ENCODE results near the gene C1GALT1C1. TPM values are rescaled to one million over a fixed set of nuclear protein-coding genes. Genes with fewer than 3 reads are reported as not detected.
"Not testable (repeated sequence)": the region's sequence is repeated elsewhere in the genome, so short reads cannot be mapped to it uniquely, and the experiment has no call there.

The C1GALT1C1 gene
- total RNA-seq, 1 donor from 2014 or later, result 12.7 TPM

DNA sequence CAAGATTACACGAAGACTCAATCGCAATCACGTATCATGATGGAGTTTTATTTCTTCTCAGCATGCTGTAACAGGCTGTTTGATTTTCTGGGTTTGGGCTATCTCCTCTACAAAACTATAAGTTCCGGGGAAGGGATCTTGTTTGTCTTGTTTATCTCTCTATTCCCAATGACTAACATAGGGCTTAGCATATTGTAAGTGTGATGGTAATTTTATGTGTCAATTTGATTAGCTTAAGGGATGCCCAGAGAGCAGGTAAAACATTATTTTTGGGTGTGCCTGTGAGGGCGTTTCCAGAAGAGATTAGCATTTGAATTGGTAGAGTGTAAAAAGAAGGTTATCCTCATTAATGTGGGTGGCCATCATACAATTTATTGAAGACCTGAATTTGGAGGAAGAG is 32.8 kb upstream of the C1GALT1C1 start:
- Histone ChIP-seq H3K36me3 (ENCODE audit: insufficient read depth, low read length) (no peaks in the 10 kb centered on the region), H3K9ac (ENCODE audit: low read length) (no peak overlapping the region), H3K9me3 (ENCODE audit: insufficient read depth, low read depth, low read length) (no peaks in the 10 kb centered on the region), H2AFZ (ENCODE audit: low read depth, low read length) (no peak overlapping the region), H3K27me3 (ENCODE audit: insufficient read depth, low read length) (no peaks in the 10 kb centered on the region), H4K20me1 (ENCODE audit: insufficient read depth, low read length) (no peaks in the 10 kb centered on the region), H3K4me1 (ENCODE audit: insufficient read depth, low read length) (no peaks in the 10 kb centered on the region), H3K4me3 (ENCODE audit: insufficient read depth, low read depth, low read length) (no peak overlapping the region), H3K79me2 (ENCODE audit: insufficient read depth, low read length) (no peaks in the 10 kb centered on the region), H3K4me2 (ENCODE audit: low read length) (no peak overlapping the region), H3K27ac (ENCODE audit: low read depth, low read length) (no peak overlapping the region)
- Mint-ChIP-seq H3K27ac (ENCODE audit: unreplicated experiment) (no peak overlapping the region), H3K4me1 (ENCODE audit: low read depth, unreplicated experiment) (no peaks in the 10 kb centered on the region), H3K9me3 (ENCODE audit: unreplicated experiment) (no peaks in the 10 kb centered on the region), H3K4me3 (ENCODE audit: unreplicated experiment) (no peak overlapping the region), H3K36me3 (ENCODE audit: low read depth, unreplicated experiment) (no peaks in the 10 kb centered on the region), H3K27me3 (ENCODE audit: low read depth, unreplicated experiment) (no peaks in the 10 kb centered on the region)
- FAIRE-seq (no peak), DNase-seq (ENCODE audit: low read depth) (no peak)
- TF ChIP-seq EZH2 (IDR thresholded peaks at IDR 0.05; ENCODE audit: insufficient read depth, low read length), result no peak
- no peak for TF ChIP-seq CTCF (IDR thresholded peaks at IDR 0.05; ENCODE audit: insufficient read depth, low read depth, low read length)

DNA sequence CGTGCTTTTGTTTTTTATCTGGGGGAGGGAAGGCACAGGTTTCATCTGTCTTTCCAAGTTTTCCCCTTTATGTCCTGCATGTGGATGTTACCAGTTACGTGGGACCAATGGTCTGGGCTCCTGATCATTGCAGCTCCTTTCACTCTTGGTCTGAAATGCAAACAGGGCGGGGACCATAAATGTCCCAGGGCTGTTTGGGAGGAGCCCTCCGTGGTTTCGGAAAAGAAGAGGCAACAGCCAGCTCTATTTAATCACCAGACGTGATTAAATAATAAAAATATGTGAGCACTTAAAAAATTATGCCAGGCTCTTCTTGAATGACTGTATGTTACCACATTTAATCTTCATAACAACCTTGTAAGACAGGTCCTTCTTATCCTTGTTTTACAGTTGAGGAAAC is 30.8 kb upstream of the C1GALT1C1 start:
- TF ChIP-seq CTCF (IDR thresholded peaks at IDR 0.05; ENCODE audit: insufficient read depth, low read depth, low read length) (no peak), EZH2 (IDR thresholded peaks at IDR 0.05; ENCODE audit: insufficient read depth, low read length) (no peak)
- H3K27ac ChIP-seq (ENCODE audit: low read depth, low read length), result no peak overlapping the region
- H3K4me1 Mint-ChIP-seq (ENCODE audit: low read depth, unreplicated experiment), result no peaks in the 10 kb centered on the region
- no peaks in the 10 kb centered on the region for H3K27me3 Mint-ChIP-seq (ENCODE audit: low read depth, unreplicated experiment)
- H3K4me1 ChIP-seq (ENCODE audit: insufficient read depth, low read length), result no peaks in the 10 kb centered on the region
- DNase-seq (ENCODE audit: low read depth) (no peak), FAIRE-seq (no peak)
- no peaks in the 10 kb centered on the region for H3K27me3 ChIP-seq (ENCODE audit: insufficient read depth, low read length)
- H3K36me3 Mint-ChIP-seq (ENCODE audit: low read depth, unreplicated experiment), result no peaks in the 10 kb centered on the region
- H3K4me3 ChIP-seq (ENCODE audit: insufficient read depth, low read depth, low read length), result no peak overlapping the region
- H3K9me3 ChIP-seq (ENCODE audit: insufficient read depth, low read depth, low read length), result no peaks in the 10 kb centered on the region
- no peak overlapping the region for H3K9ac ChIP-seq (ENCODE audit: low read length)
- no peak overlapping the region for H2AFZ ChIP-seq (ENCODE audit: low read depth, low read length)
- no peak overlapping the region for H3K4me2 ChIP-seq (ENCODE audit: low read length)
- H3K27ac Mint-ChIP-seq (ENCODE audit: unreplicated experiment), result no peak overlapping the region
- no peaks in the 10 kb centered on the region for H4K20me1 ChIP-seq (ENCODE audit: insufficient read depth, low read length)
- no peaks in the 10 kb centered on the region for H3K79me2 ChIP-seq (ENCODE audit: insufficient read depth, low read length)
- no peak overlapping the region for H3K4me3 Mint-ChIP-seq (ENCODE audit: unreplicated experiment)
- H3K9me3 Mint-ChIP-seq (ENCODE audit: unreplicated experiment), result no peaks in the 10 kb centered on the region
- H3K36me3 ChIP-seq (ENCODE audit: insufficient read depth, low read length), result no peaks in the 10 kb centered on the region

DNA sequence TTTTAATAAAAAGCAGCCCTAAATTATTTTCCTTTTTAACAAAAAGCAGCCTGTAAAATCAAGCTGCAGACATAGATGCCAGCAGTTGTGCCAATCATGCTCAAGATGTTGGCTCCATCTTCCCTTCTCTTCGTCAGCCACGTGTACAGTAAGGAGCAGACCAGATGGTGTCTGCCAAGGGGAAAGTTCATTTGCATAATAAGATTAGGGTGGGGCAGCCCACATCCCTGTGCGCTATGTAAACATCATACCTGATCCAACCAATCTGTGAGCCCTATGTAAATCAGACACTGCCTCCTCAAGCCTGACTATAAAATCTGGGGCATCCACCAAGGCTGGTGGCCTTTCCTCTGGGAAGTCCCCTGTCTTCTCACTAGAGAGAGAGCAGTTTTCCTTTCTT is 23.1 kb upstream of the C1GALT1C1 start:
- Histone ChIP-seq H3K4me2 (ENCODE audit: low read length) (no peak overlapping the region), H3K79me2 (ENCODE audit: insufficient read depth, low read length) (no peaks in the 10 kb centered on the region), H3K4me1 (ENCODE audit: insufficient read depth, low read length) (no peaks in the 10 kb centered on the region), H4K20me1 (ENCODE audit: insufficient read depth, low read length) (no peaks in the 10 kb centered on the region), H3K9me3 (ENCODE audit: insufficient read depth, low read depth, low read length) (no peaks in the 10 kb centered on the region), H3K9ac (ENCODE audit: low read length) (no peak overlapping the region), H3K4me3 (ENCODE audit: insufficient read depth, low read depth, low read length) (no peak overlapping the region), H2AFZ (ENCODE audit: low read depth, low read length) (no peak overlapping the region), H3K36me3 (ENCODE audit: insufficient read depth, low read length) (no peaks in the 10 kb centered on the region), H3K27ac (ENCODE audit: low read depth, low read length) (no peak overlapping the region), H3K27me3 (ENCODE audit: insufficient read depth, low read length) (no peaks in the 10 kb centered on the region)
- Mint-ChIP-seq H3K4me3 (ENCODE audit: unreplicated experiment) (no peak overlapping the region), H3K27ac (ENCODE audit: unreplicated experiment) (no peak overlapping the region), H3K4me1 (ENCODE audit: low read depth, unreplicated experiment) (no peaks in the 10 kb centered on the region), H3K9me3 (ENCODE audit: unreplicated experiment) (no peaks in the 10 kb centered on the region), H3K36me3 (ENCODE audit: low read depth, unreplicated experiment) (no peaks in the 10 kb centered on the region), H3K27me3 (ENCODE audit: low read depth, unreplicated experiment) (no peaks in the 10 kb centered on the region)
- no peak for TF ChIP-seq EZH2 (IDR thresholded peaks at IDR 0.05; ENCODE audit: insufficient read depth, low read length)
- TF ChIP-seq CTCF (IDR thresholded peaks at IDR 0.05; ENCODE audit: insufficient read depth, low read depth, low read length), result no peak
- DNase-seq (ENCODE audit: low read depth), result no peak
- FAIRE-seq, result peak; percentile 50

DNA sequence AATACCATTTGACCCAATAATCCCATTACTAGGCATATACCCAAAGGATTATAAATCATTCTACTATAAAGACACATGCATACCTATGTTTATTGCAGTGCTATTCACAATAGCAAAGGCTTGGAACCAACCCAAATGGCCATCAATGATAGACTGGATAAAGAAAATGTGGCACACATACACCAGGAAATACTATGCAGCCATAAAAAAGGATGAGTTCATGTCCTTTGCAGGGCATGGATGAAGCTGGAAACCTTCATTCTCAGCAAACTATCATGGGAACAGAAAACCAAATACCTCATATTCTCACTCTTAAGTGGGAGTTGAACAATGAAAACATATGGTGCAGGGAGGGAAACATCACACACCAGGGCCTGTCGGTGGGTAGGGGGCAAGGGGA is 22.4 kb upstream of the C1GALT1C1 start:
- H3K27ac Mint-ChIP-seq (ENCODE audit: unreplicated experiment); H3K4me1 ChIP-seq (ENCODE audit: insufficient read depth, low read length); DNase-seq (ENCODE audit: low read depth); H3K79me2 ChIP-seq (ENCODE audit: insufficient read depth, low read length); H3K9me3 Mint-ChIP-seq (ENCODE audit: unreplicated experiment); FAIRE-seq; H2AFZ ChIP-seq (ENCODE audit: low read depth, low read length); H3K9me3 ChIP-seq (ENCODE audit: insufficient read depth, low read depth, low read length); H3K27me3 ChIP-seq (ENCODE audit: insufficient read depth, low read length); H3K27me3 Mint-ChIP-seq (ENCODE audit: low read depth, unreplicated experiment); H3K27ac ChIP-seq (ENCODE audit: low read depth, low read length); H3K4me3 ChIP-seq (ENCODE audit: insufficient read depth, low read depth, low read length); H3K4me2 ChIP-seq (ENCODE audit: low read length); H3K36me3 Mint-ChIP-seq (ENCODE audit: low read depth, unreplicated experiment); H4K20me1 ChIP-seq (ENCODE audit: insufficient read depth, low read length); H3K36me3 ChIP-seq (ENCODE audit: insufficient read depth, low read length); H3K4me3 Mint-ChIP-seq (ENCODE audit: unreplicated experiment); H3K9ac ChIP-seq (ENCODE audit: low read length); H3K4me1 Mint-ChIP-seq (ENCODE audit: low read depth, unreplicated experiment): not testable (repeated sequence)
